Neuronal stem cell (in vitro differentiated cells): Measurements from ENCODE around the gene ATP1B3.

ENCODE experiments used
- DNase-seq: peaks from one replicate; pipeline ENCODE4 v3.0.0-alpha.2; 2013; ENCODE audit warnings: low spot score
- H2AFZ ChIP-seq: one replicate; pipeline ENCODE4 v1.6.1; 2013; ENCODE audit warnings: mild to moderate bottlenecking, low read length, inconsistent platforms
- H2AK5ac ChIP-seq: 2 replicates; pipeline ENCODE4 v1.6.1; 2013; ENCODE audit warnings: low read depth, mild to moderate bottlenecking, inconsistent platforms, low read length, moderate library complexity, mixed read lengths
- H2BK120ac ChIP-seq: 2 replicates; pipeline ENCODE4 v1.6.1; 2013; ENCODE audit warnings: low read depth, mild to moderate bottlenecking, inconsistent platforms, low read length, moderate library complexity, mixed read lengths
- H2BK12ac ChIP-seq: one replicate; pipeline ENCODE4 v1.6.1; 2013; ENCODE audit warnings: low read length, inconsistent platforms
- H2BK15ac ChIP-seq: 2 replicates; pipeline ENCODE4 v1.6.1; 2013; ENCODE audit warnings: mild to moderate bottlenecking, low read length, inconsistent platforms, mixed read lengths
- H2BK5ac ChIP-seq: one replicate; pipeline ENCODE4 v1.6.1; 2013; ENCODE audit warnings: inconsistent platforms, mild to moderate bottlenecking, low read length, moderate library complexity
- H3K14ac ChIP-seq: one replicate; pipeline ENCODE4 v1.6.1; 2013; ENCODE audit warnings: low read length, inconsistent platforms
- H3K18ac ChIP-seq: 2 replicates; pipeline ENCODE4 v1.6.1; 2013; ENCODE audit warnings: low read length, inconsistent platforms
- H3K23ac ChIP-seq: 2 replicates; pipeline ENCODE4 v1.6.1; 2013; ENCODE audit warnings: low read depth, mild to moderate bottlenecking, mixed read lengths, low read length, inconsistent platforms; ENCODE audit not compliant: poor library complexity
- H3K27ac ChIP-seq: replicated peaks from 3 replicates; pipeline ENCODE4 v1.5.1; 2013; ENCODE audit warnings: low read length, inconsistent platforms
- H3K27me3 ChIP-seq, 3 experiments: 2 replicates each; pipeline ENCODE4 v1.6.1; 2013; ENCODE audit warnings: low read length in 3 of 3, mild to moderate bottlenecking in 2 of 3, inconsistent platforms in 1 of 3, low read depth in 1 of 3, mixed read lengths in 1 of 3, moderate library complexity in 1 of 3; ENCODE audit not compliant: control insufficient read depth in 3 of 3, insufficient read depth in 3 of 3
- H3K36me3 ChIP-seq, 2 donors: replicated peaks in 1 of 2; 2 replicates each; pipeline ENCODE4 v1.6.1; 2013; ENCODE audit warnings: low read length in 2 of 2; ENCODE audit not compliant: control insufficient read depth in 2 of 2, insufficient read depth in 2 of 2
- H3K4ac ChIP-seq: 2 replicates; pipeline ENCODE4 v1.6.1; 2013; ENCODE audit warnings: inconsistent platforms, mild to moderate bottlenecking, low read length, moderate library complexity
- H3K4me1 ChIP-seq, 2 donors: 1 replicate in 1 of 2; 2 replicates in 1 of 2; pipeline ENCODE4 v1.6.1; 2013; ENCODE audit warnings: low read length in 2 of 2, low read depth in 1 of 2; ENCODE audit not compliant: control insufficient read depth in 2 of 2, insufficient read depth in 1 of 2
- H3K4me2 ChIP-seq: one replicate; pipeline ENCODE4 v1.6.1; 2013; ENCODE audit warnings: mild to moderate bottlenecking, low read length, inconsistent platforms; ENCODE audit not compliant: insufficient read depth, poor library complexity, severe bottlenecking
- H3K4me3 ChIP-seq, 2 donors: 2 replicates each; pipeline ENCODE4 v1.5.1; 2013; ENCODE audit warnings: low read length in 2 of 2, mild to moderate bottlenecking in 2 of 2, inconsistent platforms in 1 of 2, moderate library complexity in 1 of 2
- H3K79me1 ChIP-seq: one replicate; pipeline ENCODE4 v1.6.1; 2013; ENCODE audit warnings: low read depth, mild to moderate bottlenecking, inconsistent platforms, low read length, moderate library complexity
- H3K9ac ChIP-seq: one replicate; pipeline ENCODE4 v1.6.1; 2013; ENCODE audit warnings: mild to moderate bottlenecking, low read depth, low read length, inconsistent platforms; ENCODE audit not compliant: poor library complexity
- H3K9me3 ChIP-seq, 2 donors: replicated peaks in 1 of 2; 2 replicates each; pipeline versions ENCODE3 to v1.6.1; 2013; ENCODE audit warnings: low read length in 2 of 2, mild to moderate bottlenecking in 2 of 2, inconsistent platforms in 1 of 2, low read depth in 1 of 2, mixed read lengths in 1 of 2, moderate library complexity in 1 of 2; ENCODE audit not compliant: control insufficient read depth in 2 of 2, insufficient read depth in 1 of 2
- H4K8ac ChIP-seq: one replicate; pipeline ENCODE4 v1.6.1; 2013; ENCODE audit warnings: low read depth, mild to moderate bottlenecking, inconsistent platforms, low read length, moderate library complexity
- H4K91ac ChIP-seq: one replicate; pipeline ENCODE4 v1.6.1; 2013; ENCODE audit warnings: low read length, low read depth, mild to moderate bottlenecking, inconsistent platforms; ENCODE audit not compliant: poor library complexity
- WGBS, 2 donors: extraction: QIAGEN DNeasy Blood & Tissue Kit; methylation state at CpG; one replicate each; pipeline ENCODE4 v1.1.7; 2013; ENCODE audit warnings: missing lambda C conversion rate in 2 of 2, mixed read lengths in 1 of 2; ENCODE audit not compliant: insufficient read length in 2 of 2, insufficient replicate concordance in 1 of 2; ENCODE audit errors: extremely low coverage in 2 of 2; 5-methylcytosine and 5-hydroxymethylcytosine counted together

The ATP1B3 gene

GRCh38 chr3:141875893-141876380 lies 506 bp upstream of the ATP1B3 start:
- H3K79me1 ChIP-seq = peaks cover 4% of the 10 kb centered on the region
- H3K4me2 ChIP-seq = peak overlapping the region; percentile 52
- H3K14ac ChIP-seq = no peak overlapping the region
- H3K4me1 ChIP-seq = peaks cover 0 to 5% of the 10 kb centered on the region in 2 donors
- no peak overlapping the region for H2BK12ac ChIP-seq
- H3K18ac ChIP-seq = peak overlapping the region; percentile 96
- no peak overlapping the region for H2BK120ac ChIP-seq
- H2BK15ac ChIP-seq = no peak overlapping the region
- no peaks in the 10 kb centered on the region for H3K9me3 ChIP-seq
- H3K27ac ChIP-seq = peak overlapping the region; percentile 96
- WGBS, 2 donors = no CpG with 5 or more reads among the region's 42 CpGs
- no peak overlapping the region for H3K9ac ChIP-seq
- peak overlapping the region; percentile 96 for H2AFZ ChIP-seq
- peak overlapping the region; percentile 92 to 99 for H3K4me3 ChIP-seq
- H3K23ac ChIP-seq = peak overlapping the region; percentile 93
- H4K91ac ChIP-seq = no peak overlapping the region
- peaks cover 0 to 9% of the 10 kb centered on the region in 2 donors for H3K36me3 ChIP-seq
- H4K8ac ChIP-seq = no peak overlapping the region
- no peak overlapping the region for H3K4ac ChIP-seq
- peak overlapping the region; percentile 98 for H2BK5ac ChIP-seq
- H2AK5ac ChIP-seq = no peak overlapping the region
- DNase-seq = peak; percentile 75
- H3K27me3 ChIP-seq = no peaks in the 10 kb centered on the region

GRCh38 chr3:141876891-141877621 lies 613 bp downstream of the ATP1B3 start:
- Histone ChIP-seq H3K14ac (peak overlapping the region; percentile 99), H4K8ac (no peak overlapping the region), H3K23ac (peak overlapping the region; percentile 93), H2BK15ac (no peak overlapping the region), H2BK5ac (peak overlapping the region; percentile 75), H2BK120ac (no peak overlapping the region), H3K18ac (peak overlapping the region; percentile 94), H3K4me2 (peak overlapping the region; percentile 62), H3K36me3 (peaks cover 2 to 10% of the 10 kb centered on the region in 2 donors), H3K9ac (peak overlapping the region; percentile 97), H3K79me1 (peaks cover 6% of the 10 kb centered on the region), H3K4me1 (peaks cover 2 to 5% of the 10 kb centered on the region in 2 donors), H3K9me3 (no peaks in the 10 kb centered on the region), H3K27ac (peak overlapping the region; percentile 85), H2AFZ (peak overlapping the region; percentile 94), H2AK5ac (no peak overlapping the region), H3K4me3 (peak overlapping the region; percentile 97 to 99), H2BK12ac (no peak overlapping the region), H3K4ac (no peak overlapping the region), H3K27me3 (no peaks in the 10 kb centered on the region), H4K91ac (no peak overlapping the region)
- peak; percentile 43 for DNase-seq
- WGBS, 2 donors = no CpG with 5 or more reads among the region's 76 CpGs

- H2BK120ac ChIP-seq = no peak overlapping the region
- H3K4me2 ChIP-seq = peak overlapping the region; percentile 37
- no peak for DNase-seq
- H3K9ac ChIP-seq = no peak overlapping the region
- H3K4me3 ChIP-seq = peak overlapping the region; percentile 67 to 99
- H2BK12ac ChIP-seq = no peak overlapping the region
- no peaks in the 10 kb centered on the region for H3K9me3 ChIP-seq
- H3K23ac ChIP-seq = no peak overlapping the region
- no peak overlapping the region for H2AK5ac ChIP-seq
- H2AFZ ChIP-seq = peak overlapping the region; percentile 3
- no peak overlapping the region for H3K4ac ChIP-seq
- no peak overlapping the region for H4K91ac ChIP-seq
- no peak overlapping the region for H3K27ac ChIP-seq
- H4K8ac ChIP-seq = no peak overlapping the region
- H2BK15ac ChIP-seq = no peak overlapping the region
- no peak overlapping the region for H3K14ac ChIP-seq
- no peaks in the 10 kb centered on the region for H3K27me3 ChIP-seq
- H3K79me1 ChIP-seq = peaks cover 6% of the 10 kb centered on the region
- no peak overlapping the region for H2BK5ac ChIP-seq
- H3K18ac ChIP-seq = no peak overlapping the region
- H3K4me1 ChIP-seq = peaks cover 2 to 5% of the 10 kb centered on the region in 2 donors
- H3K36me3 ChIP-seq = peaks cover 2 to 15% of the 10 kb centered on the region in 2 donors
- WGBS, 2 donors = no CpG with 5 or more reads among the region's 3 CpGs
Measured at GRCh38 chr3:141877911-141878310, 1.5 kb downstream of the ATP1B3 start.

GRCh38 chr3:141878326-141878725 lies 1.9 kb downstream of the ATP1B3 start:
- Histone ChIP-seq H2BK15ac (no peak overlapping the region), H3K36me3 (peaks cover 2 to 19% of the 10 kb centered on the region in 2 donors), H3K27ac (no peak overlapping the region), H3K27me3 (no peaks in the 10 kb centered on the region), H3K18ac (no peak overlapping the region), H3K79me1 (peaks cover 6% of the 10 kb centered on the region), H4K91ac (no peak overlapping the region), H2BK12ac (no peak overlapping the region), H3K4me1 (peaks cover 2 to 5% of the 10 kb centered on the region in 2 donors), H2AK5ac (no peak overlapping the region), H2BK120ac (no peak overlapping the region), H2AFZ (peak overlapping the region; percentile 3), H3K4me2 (no peak overlapping the region), H3K14ac (no peak overlapping the region), H3K23ac (no peak overlapping the region), H3K4me3 (peak overlapping the region in 1 of 2 donors; percentile 99), H3K4ac (no peak overlapping the region), H3K9ac (no peak overlapping the region), H4K8ac (no peak overlapping the region), H2BK5ac (no peak overlapping the region), H3K9me3 (no peaks in the 10 kb centered on the region)
- no peak for DNase-seq
- no CpG with 5 or more reads among the region's 1 CpG for WGBS, 2 donors
